ENCODE data around the gene PRTN3.

- TF ChIP-seq CTCF (IDR thresholded peaks at IDR 0.05; ENCODE audit: low read depth, low read length) (no peak), EZH2phosphoT487 (IDR thresholded peaks at IDR 0.05; ENCODE audit: low read depth) (no peak)
Observed at GRCh38 chr19:896999-897398, 56.2 kb downstream of the PRTN3 start.
